ENCODE data around the gene SGK1.
A peak's percentile ranks its signal among the peaks of the same experiment; 100 is the strongest.

SGK1 gene

GRCh38 chr6:134165561-134166201, 152.2 kb downstream of the SGK1 start:
- no peak for DNase-seq

GRCh38 chr6:134164300-134164699, 153.6 kb downstream of the SGK1 start:
- no peak for DNase-seq

DNA sequence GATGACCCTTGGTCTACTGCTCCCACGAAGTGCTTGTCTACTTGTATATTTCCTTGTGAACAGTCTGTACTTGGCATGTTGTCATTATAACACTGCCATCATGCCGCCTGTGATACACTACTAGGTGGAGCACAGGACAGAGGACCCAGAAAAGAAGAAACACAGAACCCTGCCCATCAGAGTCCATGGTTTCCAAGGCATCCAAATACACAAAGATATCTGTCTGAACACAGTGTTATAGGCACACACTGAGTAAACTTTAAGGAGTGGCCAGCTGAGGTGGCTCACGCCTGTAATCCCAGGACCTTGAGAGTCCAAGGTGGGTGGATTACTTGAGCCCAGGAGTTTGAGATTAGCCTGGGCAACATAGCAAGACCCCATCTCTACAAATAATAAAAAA, 155.0 kb downstream of the SGK1 start:
- no peak for DNase-seq

DNA sequence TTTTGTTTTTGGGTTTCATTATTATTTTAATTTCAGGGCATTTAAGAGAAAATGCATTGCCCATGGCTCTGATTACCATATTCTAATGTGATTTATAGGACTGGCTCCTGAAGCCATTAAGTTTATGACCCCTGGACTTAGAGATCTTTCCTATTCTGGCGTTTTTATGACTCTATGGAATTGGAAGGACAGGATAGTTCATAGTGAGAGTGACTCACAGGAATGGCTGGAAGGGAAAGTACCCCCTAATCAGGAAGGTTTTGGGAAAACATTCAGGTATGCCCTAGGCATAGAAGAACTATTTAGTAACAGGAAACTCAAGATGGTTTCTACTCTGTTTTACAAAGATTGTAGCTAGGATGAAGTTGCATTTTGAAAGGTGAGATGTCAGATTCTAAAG, 156.9 kb downstream of the SGK1 start:
- DNase-seq: no peak

DNA sequence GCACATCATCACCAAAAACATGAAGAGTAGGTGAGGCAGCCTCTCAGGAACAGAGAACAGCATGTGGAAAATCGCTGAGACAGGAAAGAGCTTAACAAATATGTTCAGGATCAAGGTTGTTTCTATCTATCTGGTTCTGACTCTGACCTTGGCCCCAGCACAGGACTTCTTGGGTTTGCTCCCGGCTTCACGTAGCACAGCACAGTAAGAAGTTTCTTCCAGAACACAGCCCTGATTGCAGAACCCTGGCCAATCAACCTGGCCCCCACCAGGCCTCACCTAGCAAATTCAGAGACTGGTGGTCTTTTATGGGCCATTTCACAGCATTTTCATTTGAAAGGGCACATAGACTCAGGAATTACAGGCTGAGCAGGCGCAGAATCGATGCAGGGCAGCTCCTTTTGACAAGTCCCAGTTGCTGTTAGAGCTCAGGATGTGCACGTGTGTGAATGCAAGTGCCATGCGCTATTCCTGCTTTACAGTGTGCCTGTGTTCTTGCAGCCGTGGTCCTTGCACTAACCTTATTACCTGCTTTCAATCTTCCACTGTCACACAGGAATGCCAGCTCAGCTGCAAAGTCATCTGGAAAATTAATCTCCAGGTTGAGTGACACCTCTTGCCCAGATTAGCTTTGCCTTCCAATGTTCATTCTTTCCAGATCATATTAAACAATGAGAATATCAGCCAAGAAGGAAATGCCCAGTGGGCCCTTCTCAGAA, 165.0 kb downstream of the SGK1 start:
- no peak for DNase-seq

DNA sequence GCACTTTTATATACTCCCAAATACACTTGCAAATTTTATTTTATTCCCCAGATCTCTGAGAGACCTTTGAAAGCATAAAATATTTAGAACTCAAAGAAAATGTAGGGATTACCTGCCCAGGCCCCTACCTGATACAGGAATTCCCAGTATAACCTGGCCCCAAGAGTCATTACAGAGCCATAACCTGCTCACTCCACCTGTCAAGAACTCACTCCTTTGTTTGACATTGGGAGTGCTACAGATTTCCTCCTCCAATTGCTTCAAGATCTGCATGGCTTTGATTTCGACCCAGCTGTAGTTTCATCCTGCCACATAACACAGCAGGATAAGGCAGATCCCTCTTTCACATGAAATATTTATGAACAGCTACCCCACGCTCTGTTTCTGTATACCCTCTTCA, 169.3 kb downstream of the SGK1 start:
- DNase-seq: no peak

DNA sequence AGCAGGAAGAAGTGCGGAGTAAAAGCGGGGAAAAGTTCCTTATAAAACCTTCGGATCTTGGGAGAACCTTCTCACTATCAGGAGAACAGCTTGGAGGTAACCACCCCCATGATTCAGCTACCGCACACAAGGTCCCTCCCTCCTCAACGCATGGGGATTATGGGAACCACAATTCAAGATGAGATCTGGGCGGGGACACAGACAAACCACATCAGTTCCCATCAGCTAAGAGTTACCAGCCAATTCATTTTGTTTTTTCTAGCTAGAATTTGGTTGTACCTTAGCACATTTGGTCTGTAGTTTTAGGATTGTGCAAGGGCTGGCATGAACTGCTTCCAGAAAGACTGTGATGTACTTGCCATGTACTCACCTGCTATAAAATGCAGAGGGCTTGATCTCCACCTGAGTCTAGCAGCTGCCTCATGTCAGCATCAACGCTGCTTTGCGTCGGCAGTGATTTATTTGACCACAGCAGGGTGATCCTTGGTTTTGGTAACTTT, 170.8 kb downstream of the SGK1 start:
- no peak for DNase-seq

DNA sequence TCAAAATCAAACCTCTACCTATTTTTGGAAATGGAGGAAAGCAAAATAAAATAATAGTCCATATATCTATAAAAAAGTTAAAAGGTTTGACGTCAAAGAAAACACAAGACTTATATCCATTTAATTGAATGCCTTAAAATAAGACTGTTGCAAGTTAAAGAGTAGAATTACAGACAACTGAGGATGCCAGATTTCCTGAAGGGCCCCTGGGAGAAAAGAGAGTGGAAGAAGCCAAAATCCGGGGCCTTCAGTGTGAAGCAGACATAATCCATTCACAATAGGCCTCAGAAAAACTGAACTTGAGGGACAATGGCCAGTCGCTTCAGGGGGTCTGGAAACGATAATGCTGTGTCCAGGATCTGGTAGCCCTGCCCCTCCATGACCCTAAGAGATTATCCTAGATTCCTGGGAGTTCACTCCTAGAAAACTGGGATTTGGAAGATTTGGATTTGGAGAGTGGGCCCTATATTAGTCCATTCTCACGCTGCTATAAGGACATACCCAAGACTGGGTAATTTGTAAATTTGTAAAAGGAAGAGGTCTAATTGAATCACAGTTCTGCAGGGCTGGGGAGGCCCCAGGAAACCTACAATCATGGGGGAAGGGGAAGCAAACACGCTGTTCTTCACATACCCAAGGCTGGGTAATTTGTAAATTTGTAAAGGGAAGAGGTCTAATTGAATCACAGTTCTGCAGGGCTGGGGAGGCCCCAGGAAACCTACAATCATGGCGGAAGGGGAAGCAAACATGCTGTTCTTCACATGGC, 171.5 kb downstream of the SGK1 start:
- no peak for DNase-seq

DNA sequence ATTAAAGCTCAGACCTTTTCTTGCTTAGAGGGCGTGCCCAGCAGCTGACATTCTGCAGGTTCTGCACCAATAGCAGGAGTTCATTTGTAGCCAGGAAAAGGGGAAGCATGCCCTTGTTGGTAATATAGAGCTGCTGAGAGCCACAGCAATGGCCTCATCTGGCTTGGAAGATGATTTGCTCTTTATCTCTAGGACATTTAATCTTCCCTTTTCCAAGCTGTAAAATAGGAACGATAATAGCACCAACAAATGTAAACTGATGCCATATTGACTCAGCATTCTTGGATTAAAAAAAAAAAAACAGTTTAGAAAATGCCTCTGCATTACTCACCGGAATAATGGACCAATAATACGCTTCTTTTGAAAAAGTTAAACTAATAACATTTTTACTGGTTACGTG, 172.1 kb downstream of the SGK1 start:
- no peak for DNase-seq

GRCh38 chr6:134138226-134138975, 179.5 kb downstream of the SGK1 start:
- DNase-seq: no peak

GRCh38 chr6:134134654-134135053, 183.3 kb downstream of the SGK1 start:
- no peak for DNase-seq

DNA sequence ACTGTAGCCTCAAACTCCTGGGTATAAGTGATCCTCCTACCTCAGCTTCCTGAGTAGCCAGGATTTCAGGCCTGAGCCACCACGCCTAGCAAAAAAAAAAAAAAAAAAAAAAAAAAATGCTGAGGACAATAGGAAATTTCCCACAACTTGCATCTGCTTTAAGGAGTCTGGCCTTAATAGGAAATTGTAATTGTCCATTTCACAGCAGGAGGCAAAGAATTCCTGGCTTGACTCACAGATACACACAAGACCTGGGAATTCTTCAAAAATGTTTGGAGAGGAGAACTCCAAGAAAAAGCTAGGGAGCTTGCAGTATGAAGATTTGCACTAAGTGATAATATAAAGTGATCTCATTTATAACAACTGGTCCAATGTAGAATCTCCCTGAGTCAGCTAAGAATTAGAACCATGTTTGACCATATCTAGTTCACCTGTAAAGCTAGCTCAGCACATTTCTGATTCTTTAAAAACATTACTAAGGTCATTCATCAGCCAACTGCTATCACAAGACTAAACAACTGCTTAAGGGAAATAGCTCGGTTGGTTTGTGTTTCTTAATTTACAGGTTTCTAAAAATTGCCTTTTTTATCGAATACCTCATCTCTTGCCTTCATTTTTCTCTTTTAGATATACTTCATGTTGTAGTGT, 185.3 kb downstream of the SGK1 start:
- no peak for DNase-seq

DNA sequence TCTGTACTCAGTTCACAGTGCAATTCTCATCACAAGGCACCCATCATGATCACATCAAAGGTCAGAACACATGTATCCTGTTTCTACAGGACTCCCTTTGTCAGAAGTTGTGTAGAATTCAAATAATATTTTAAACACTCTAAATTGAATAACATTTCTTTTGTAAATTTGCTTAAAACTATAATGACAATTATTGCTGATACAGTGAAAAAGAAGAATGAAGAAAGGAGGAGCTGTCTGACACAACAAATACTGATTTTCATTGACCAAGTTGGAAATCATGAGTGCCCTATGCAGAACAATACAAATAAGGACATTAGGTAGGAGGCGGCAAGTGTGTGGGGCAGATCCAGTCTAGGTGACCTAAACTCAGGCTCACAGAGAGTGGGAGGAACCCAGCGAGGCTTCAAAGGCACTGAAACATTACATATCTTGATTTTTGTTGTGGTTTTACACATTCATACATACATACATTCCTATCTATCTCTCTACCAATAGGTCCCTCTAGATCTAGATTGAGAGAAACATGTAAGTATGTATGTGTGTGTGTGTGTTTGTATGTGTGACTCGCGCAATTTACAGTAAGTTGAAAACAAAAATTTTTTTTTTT, 186.3 kb downstream of the SGK1 start:
- no peak for DNase-seq

DNA sequence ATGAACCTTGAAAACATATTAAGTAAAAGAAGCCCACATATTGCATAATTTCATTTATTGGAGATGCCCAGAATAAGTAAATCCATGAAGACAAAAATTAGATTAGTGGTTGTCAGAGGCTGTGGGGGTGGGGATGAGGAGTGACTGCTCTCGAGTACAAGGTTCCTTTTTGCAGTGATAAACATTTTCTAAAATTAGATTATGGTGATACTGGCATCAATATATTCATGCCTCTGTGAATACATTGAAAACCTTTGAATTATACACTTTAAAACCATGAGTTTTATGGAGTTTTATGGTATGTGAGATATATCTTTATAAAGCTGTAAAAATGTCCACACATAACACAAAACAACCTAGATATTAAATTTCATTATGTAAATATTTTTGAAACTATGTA, 189.8 kb downstream of the SGK1 start:
- DNase-seq: no peak

DNA sequence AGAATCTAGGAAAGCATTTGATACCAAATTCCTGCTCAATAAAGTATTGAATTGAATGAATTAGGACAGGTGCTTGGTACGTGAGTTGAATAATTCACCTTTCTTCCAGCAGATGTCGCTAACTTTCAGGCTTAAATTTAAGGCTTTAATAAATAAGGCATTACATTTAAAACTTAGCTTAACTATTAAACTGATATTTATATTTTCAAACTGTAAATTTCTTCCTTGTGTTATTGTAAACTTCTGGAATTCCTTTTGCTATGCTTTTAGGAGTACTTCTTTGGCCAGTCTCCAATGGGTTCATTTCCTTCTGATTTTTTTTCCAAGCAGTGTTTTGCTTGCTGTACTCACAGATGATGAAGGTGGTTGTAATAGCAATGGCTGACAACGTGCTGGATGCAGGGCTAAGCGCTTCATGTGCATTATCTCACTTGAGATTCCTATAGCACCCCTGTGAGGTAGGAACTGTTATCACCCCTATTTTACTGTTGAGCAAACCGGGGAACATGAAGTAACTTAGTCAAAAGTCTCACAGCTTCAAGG, 194.2 kb downstream of the SGK1 start:
- peak; percentile 14 for DNase-seq

DNA sequence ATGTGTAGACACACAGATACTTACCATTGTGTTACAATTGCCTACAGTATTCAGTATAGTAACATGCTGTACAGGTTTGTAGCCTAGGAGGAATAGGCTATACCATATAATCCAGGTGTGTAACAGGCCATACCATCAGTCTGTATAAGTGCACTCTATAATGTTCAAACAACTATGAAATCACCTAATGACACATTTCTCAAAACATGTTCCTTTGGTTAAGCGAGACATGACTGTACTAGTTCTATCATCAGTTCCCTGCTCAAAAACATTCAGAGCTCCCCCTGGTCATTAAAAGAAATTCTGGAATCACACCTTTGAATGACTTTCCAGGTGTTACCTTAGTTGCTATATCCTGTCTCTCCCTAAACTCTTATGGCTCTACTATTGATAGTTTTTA, 195.1 kb downstream of the SGK1 start:
- DNase-seq: no peak

DNA sequence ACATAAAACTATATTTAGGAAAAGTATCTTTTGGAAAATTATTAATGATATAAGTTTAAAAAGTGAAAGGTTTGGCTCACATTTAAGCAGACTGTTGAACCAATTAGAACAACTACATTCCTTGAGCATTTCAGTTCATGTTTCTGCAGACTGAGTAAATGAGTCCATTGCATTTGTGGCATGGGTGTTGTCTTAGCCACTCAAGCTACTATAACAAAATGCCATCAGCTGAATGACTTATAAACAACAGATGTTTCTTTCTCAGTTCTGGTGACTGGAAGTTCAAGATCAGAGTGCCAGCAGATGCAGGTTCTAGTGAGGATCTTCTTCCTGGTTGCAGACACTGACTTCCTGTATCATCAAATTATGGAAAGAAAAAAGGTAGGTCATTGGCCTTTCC, 198.4 kb downstream of the SGK1 start:
- no peak for DNase-seq
